Testis (tissue), 2 donors: ENCODE data around the gene MCC.

Experiments used
- POLR2A ChIP-seq: fragments of 450-650 bp; IDR thresholded peaks from one replicate; pipeline ENCODE4 v1.6.1; 2017; ENCODE audit warnings: antibody characterized with exemption, mild to moderate bottlenecking, moderate library complexity
- TF ChIP-seq, protein P1 (sequence below), 3 experiments: fragments of 450-650 bp in 2 of 3; fragments of 200-600 bp in 1 of 3; sonication (generic) in 1 of 3; IDR thresholded peaks; one replicate each; pipeline ENCODE4 v1.5.1; 2016 to 2019; ENCODE audit warnings: antibody characterized with exemption in 3 of 3, mild to moderate bottlenecking in 2 of 3, moderate library complexity in 1 of 3

DNA sequence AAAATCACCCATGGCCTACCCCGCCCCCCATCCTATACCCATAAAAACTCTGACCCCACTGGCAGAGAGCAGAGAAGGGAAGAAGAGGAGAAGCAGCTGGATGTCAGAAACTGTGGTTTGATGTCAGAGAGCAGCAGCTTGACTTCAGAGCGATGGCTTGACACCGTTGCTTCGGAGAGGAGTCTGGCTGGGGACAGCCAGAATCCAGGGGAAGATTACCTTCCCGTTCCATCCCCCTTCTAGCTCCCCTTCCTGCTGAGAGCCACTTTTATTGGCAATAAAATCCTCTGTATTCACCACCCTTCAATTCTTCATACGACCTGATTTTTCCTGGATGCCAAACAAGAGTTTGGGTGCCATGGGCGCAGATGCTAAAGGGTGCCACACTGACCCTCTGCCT lies 373.7 kb downstream of the MCC start:
- no peak for TF ChIP-seq POLR2A
- TF ChIP-seq, protein P1, sequence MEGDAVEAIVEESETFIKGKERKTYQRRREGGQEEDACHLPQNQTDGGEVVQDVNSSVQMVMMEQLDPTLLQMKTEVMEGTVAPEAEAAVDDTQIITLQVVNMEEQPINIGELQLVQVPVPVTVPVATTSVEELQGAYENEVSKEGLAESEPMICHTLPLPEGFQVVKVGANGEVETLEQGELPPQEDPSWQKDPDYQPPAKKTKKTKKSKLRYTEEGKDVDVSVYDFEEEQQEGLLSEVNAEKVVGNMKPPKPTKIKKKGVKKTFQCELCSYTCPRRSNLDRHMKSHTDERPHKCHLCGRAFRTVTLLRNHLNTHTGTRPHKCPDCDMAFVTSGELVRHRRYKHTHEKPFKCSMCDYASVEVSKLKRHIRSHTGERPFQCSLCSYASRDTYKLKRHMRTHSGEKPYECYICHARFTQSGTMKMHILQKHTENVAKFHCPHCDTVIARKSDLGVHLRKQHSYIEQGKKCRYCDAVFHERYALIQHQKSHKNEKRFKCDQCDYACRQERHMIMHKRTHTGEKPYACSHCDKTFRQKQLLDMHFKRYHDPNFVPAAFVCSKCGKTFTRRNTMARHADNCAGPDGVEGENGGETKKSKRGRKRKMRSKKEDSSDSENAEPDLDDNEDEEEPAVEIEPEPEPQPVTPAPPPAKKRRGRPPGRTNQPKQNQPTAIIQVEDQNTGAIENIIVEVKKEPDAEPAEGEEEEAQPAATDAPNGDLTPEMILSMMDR (IDR thresholded peaks at IDR 0.05) = no peak
